IMR-90 (cell line): ENCODE measurements around the gene ZC2HC1C.

Source experiments
- BHLHE40 ChIP-seq: fragments of 150-350 bp; IDR thresholded peaks from 2 replicates; pipeline ENCODE4 v1.6.1; 2016; ENCODE audit warnings: mild to moderate bottlenecking, low read depth, low read length
- CEBPB ChIP-seq: IDR thresholded peaks from 2 replicates; pipeline ENCODE4 v1.6.1; 2012; ENCODE audit warnings: low read depth, low read length, improper control_type of control experiment
- CHD1 ChIP-seq: IDR thresholded peaks from 2 replicates; pipeline ENCODE4 v1.6.1; 2012; ENCODE audit warnings: low read depth, low read length, improper control_type of control experiment
- ELK1 ChIP-seq: fragments of 150-350 bp; IDR thresholded peaks from 2 replicates; pipeline ENCODE4 v1.6.1; 2016; ENCODE audit warnings: low read depth, mild to moderate bottlenecking, low read length, moderate library complexity, borderline replicate concordance
- FOS ChIP-seq: fragments of 150-350 bp; IDR thresholded peaks from 2 replicates; pipeline ENCODE4 v1.6.1; 2016; ENCODE audit warnings: low read depth, low read length
- MAZ ChIP-seq: IDR thresholded peaks from 2 replicates; pipeline ENCODE4 v1.6.1; 2012; ENCODE audit warnings: low read depth, mild to moderate bottlenecking, low read length, improper control_type of control experiment, moderate library complexity, borderline replicate concordance
- MXI1 ChIP-seq: IDR thresholded peaks from 2 replicates; pipeline ENCODE4 v1.6.1; 2012; ENCODE audit warnings: low read depth, mild to moderate bottlenecking, low read length, moderate library complexity, borderline replicate concordance
- POLR2A ChIP-seq: IDR thresholded peaks from 2 replicates; pipeline ENCODE4 v1.6.1; 2012; ENCODE audit warnings: mild to moderate bottlenecking, low read depth, low read length
- RAD21 ChIP-seq: IDR thresholded peaks from 2 replicates; pipeline ENCODE4 v1.6.1; 2012; ENCODE audit warnings: low read length, improper control_type of control experiment
- RCOR1 ChIP-seq: IDR thresholded peaks from 2 replicates; pipeline ENCODE4 v1.6.1; 2012; ENCODE audit warnings: mild to moderate bottlenecking, low read length, improper control_type of control experiment; ENCODE audit not compliant: insufficient replicate concordance
- RFX5 ChIP-seq: IDR thresholded peaks from 2 replicates; pipeline ENCODE4 v1.8.0; 2012; ENCODE audit warnings: low read depth, mild to moderate bottlenecking, low read length, moderate library complexity
- SMC3 ChIP-seq: fragments of 150-350 bp; IDR thresholded peaks from 2 replicates; pipeline ENCODE4 v1.6.1; 2016; ENCODE audit warnings: low read depth, mild to moderate bottlenecking, antibody characterized with exemption, low read length, moderate library complexity
- USF2 ChIP-seq: fragments of 150-350 bp; IDR thresholded peaks from 2 replicates; pipeline ENCODE4 v1.6.1; 2017; ENCODE audit warnings: mild to moderate bottlenecking, antibody characterized with exemption, low read length, low read depth
- TF ChIP-seq, protein P1 (sequence below): conservative IDR thresholded peaks from 2 replicates; pipeline ENCODE4 v1.5.1; 2012; ENCODE audit warnings: mild to moderate bottlenecking, low read depth, low read length, improper control_type of control experiment

DNA sequence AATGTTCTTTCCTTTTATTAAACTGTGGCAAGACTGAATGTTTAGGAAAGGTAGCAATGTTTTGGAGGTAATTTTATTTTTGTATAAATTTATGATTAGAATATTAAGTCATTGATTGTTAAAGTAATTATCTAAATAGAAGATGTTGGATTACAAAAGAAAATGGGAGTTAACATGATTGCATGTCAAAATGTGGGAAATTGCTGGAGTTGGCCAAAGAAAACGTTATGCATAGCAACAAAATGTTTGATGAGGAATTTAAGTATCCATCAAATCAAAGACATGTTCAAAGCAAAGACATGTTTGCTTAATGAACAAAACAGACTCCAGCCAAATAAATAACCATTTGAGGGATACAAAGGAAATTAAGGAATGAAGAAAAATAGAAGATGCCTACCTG, 15.0 kb upstream of the ZC2HC1C start:
- TF ChIP-seq, protein P1, sequence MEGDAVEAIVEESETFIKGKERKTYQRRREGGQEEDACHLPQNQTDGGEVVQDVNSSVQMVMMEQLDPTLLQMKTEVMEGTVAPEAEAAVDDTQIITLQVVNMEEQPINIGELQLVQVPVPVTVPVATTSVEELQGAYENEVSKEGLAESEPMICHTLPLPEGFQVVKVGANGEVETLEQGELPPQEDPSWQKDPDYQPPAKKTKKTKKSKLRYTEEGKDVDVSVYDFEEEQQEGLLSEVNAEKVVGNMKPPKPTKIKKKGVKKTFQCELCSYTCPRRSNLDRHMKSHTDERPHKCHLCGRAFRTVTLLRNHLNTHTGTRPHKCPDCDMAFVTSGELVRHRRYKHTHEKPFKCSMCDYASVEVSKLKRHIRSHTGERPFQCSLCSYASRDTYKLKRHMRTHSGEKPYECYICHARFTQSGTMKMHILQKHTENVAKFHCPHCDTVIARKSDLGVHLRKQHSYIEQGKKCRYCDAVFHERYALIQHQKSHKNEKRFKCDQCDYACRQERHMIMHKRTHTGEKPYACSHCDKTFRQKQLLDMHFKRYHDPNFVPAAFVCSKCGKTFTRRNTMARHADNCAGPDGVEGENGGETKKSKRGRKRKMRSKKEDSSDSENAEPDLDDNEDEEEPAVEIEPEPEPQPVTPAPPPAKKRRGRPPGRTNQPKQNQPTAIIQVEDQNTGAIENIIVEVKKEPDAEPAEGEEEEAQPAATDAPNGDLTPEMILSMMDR = no peak
- TF ChIP-seq RFX5 = no peak
- no peak for TF ChIP-seq POLR2A
- no peak for TF ChIP-seq CEBPB
- TF ChIP-seq FOS = no peak
- no peak for TF ChIP-seq MAZ
- TF ChIP-seq RAD21 = no peak
- no peak for TF ChIP-seq SMC3
- TF ChIP-seq ELK1 = no peak
- TF ChIP-seq MXI1 = no peak
- no peak for TF ChIP-seq BHLHE40
- TF ChIP-seq RCOR1 = no peak
- TF ChIP-seq CHD1 = no peak
- no peak for TF ChIP-seq USF2
